Measurements from ENCODE around the gene MAB21L4. TPM values are rescaled to one million over a fixed set of nuclear protein-coding genes. Genes with fewer than 3 reads are reported as not detected.

Gene MAB21L4
- total and polyA plus RNA-seq, 11 donors: 0.10 to 0.75 TPM; not detected in 9

- intact Hi-C loops (cut with DNase I): no loop called here
- DNase-seq (peak; percentile 5 to 47 (median 24)), ATAC-seq (peak in 1 of 4 donors; percentile 10)
- no peak for TF ChIP-seq POLR2A (IDR thresholded peaks at IDR 0.05)
- TF ChIP-seq, protein P1, sequence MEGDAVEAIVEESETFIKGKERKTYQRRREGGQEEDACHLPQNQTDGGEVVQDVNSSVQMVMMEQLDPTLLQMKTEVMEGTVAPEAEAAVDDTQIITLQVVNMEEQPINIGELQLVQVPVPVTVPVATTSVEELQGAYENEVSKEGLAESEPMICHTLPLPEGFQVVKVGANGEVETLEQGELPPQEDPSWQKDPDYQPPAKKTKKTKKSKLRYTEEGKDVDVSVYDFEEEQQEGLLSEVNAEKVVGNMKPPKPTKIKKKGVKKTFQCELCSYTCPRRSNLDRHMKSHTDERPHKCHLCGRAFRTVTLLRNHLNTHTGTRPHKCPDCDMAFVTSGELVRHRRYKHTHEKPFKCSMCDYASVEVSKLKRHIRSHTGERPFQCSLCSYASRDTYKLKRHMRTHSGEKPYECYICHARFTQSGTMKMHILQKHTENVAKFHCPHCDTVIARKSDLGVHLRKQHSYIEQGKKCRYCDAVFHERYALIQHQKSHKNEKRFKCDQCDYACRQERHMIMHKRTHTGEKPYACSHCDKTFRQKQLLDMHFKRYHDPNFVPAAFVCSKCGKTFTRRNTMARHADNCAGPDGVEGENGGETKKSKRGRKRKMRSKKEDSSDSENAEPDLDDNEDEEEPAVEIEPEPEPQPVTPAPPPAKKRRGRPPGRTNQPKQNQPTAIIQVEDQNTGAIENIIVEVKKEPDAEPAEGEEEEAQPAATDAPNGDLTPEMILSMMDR (IDR thresholded peaks at IDR 0.05): no peak
- peaks cover 0 to 4% (median 0%) of the 10 kb centered on the region in 9 donors for H3K27me3 ChIP-seq
- peaks cover 0 to 28% (median 3%) of the 10 kb centered on the region in 12 donors for H3K9me3 ChIP-seq
- H3K4me1 ChIP-seq: no peaks in the 10 kb centered on the region
- H3K27ac ChIP-seq: no peak overlapping the region
- H3K36me3 ChIP-seq: no peaks in the 10 kb centered on the region
- H3K4me3 ChIP-seq: no peak overlapping the region
- WGBS, 4 donors: 77 to 87% (median 82%) methylated on average over 19 to 23 of the region's 23 CpGs
Observed at GRCh38 chr2:240933966-240934700, 38.2 kb upstream of the MAB21L4 start.

- Histone ChIP-seq H3K4me1 (no peaks in the 10 kb centered on the region), H3K27ac (no peak overlapping the region), H3K27me3 (peaks cover 0 to 4% (median 0%) of the 10 kb centered on the region in 9 donors), H3K9me3 (peaks cover 0 to 21% (median 3%) of the 10 kb centered on the region in 12 donors), H3K4me3 (no peak overlapping the region), H3K36me3 (no peaks in the 10 kb centered on the region)
- peak; percentile 5 to 58 (median 19) for DNase-seq
- no peak for TF ChIP-seq POLR2A (IDR thresholded peaks at IDR 0.05)
- TF ChIP-seq, protein P1 (IDR thresholded peaks at IDR 0.05): no peak
- ATAC-seq: no peak
- intact Hi-C loops (cut with DNase I): no loop called here
- WGBS, 4 donors: 85 to 87% (median 86%) methylated on average over 22 to 30 of the region's 30 CpGs
Observed at GRCh38 chr2:240933048-240933965, 37.4 kb upstream of the MAB21L4 start.

DNA sequence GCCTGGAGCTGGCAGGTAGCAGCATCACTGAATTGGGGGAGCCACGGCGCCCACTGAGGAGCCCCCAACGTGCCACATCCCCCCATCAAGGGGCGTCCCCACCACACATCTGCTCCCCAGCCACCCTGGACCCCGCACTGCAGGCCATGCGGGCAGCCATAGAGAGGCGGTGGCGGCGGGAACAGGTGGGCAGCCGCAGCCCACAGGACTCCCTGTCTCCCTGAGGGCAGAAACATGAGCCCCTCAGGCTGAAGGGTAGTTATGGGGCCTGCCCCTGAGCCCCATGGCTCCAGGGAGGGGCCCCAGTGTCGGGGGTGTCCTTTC lies 36.7 kb upstream of the MAB21L4 start:
- DNase-seq (peak in 2 of 5 donors; percentile 17 to 40), ATAC-seq (no peak)
- H3K4me1 ChIP-seq: no peaks in the 10 kb centered on the region
- intact Hi-C loops (cut with DNase I): no loop called here
- H3K9me3 ChIP-seq: peaks cover 0 to 22% (median under 1%) of the 10 kb centered on the region in 12 donors
- H3K27ac ChIP-seq: no peak overlapping the region
- peaks cover 0 to 4% (median 0%) of the 10 kb centered on the region in 9 donors for H3K27me3 ChIP-seq
- TF ChIP-seq POLR2A (IDR thresholded peaks at IDR 0.05): no peak
- TF ChIP-seq, protein P1 (IDR thresholded peaks at IDR 0.05): no peak
- WGBS, 4 donors: 79 to 88% (median 86%) methylated on average over 3 to 11 of the region's 11 CpGs
- H3K36me3 ChIP-seq: no peaks in the 10 kb centered on the region
- H3K4me3 ChIP-seq: no peak overlapping the region
